ENCODE data around the gene ZNF816.
A peak's percentile ranks its signal among the peaks of the same experiment; 100 is the strongest.
"Not testable (repeated sequence)": the region's sequence is repeated elsewhere in the genome, so short reads cannot be mapped to it uniquely, and the experiment has no call there.

ZNF816 gene

DNA sequence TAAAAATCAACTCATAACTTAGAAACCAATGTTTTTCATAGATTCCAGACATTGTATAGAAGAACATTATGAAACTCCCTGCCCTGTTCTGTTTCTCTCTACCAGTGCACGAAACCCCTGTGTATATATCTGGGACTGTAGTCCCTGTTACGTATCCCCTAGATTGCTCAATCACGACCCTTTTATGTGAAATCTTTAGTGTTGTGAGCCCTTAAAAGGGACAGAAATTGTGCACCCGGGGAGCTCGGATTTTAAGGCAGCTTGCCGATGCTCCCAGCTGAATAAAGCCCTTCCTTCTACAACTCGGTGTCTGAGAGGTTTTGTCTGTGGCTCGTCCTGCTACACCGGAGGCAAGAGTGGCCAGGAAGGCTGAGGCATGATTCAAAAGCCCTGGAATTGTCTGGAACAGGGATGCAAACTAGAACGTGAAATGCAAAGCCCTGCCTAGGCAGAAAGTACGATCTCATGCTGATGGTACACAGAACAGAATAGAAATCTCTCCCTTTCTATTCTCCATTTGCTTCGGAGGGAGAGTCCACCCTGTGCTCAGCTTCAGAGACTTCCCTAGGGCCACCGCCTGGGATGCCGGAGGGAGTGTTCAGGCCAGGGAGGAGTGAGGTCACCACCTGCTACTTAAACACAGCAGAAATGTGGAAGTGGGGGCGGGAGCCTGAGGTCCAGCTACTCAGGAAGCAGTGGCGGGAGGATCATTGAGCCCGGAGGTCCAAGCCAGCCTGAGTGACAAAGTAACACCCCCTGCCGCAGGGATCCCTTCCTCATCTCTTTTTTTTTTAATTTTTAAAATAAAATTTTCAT is 38.7 kb downstream of the ZNF816 start:
- no peak for DNase-seq

GRCh38 chr19:52922841-52923777 is 39.6 kb downstream of the ZNF816 start, which contains the start of gene ZNF888:
Gene ZNF888 (minus strand): TSS chr19:52923428. CDS start chr19:52917873, 5,555 bp downstream.
- peak; percentile 91 for DNase-seq

DNA sequence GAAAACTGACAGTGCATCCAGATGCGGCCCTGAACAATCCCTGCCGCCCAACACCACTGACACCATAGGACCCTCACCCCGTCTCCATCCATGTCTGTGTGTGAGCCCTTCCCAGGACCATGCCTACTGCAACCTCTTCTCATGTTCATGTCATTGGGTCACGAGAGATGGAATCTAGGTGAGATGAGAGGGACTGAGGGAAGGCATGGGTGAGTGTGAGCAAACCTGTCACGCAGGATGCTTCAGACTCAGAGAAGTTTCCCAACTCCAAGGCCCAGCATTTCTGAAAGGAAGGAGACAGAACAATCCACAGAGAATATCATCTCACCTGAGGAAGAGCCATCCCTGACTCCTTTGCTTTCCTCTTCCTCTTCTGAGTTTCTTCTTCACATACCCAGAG is 45.1 kb downstream of the ZNF816 start:
- DNase-seq: no peak

- no peak for DNase-seq
These were observed 52.0 kb downstream of the ZNF816 start for GRCh38 chr19:52910648-52911047.

- DNase-seq: not testable (repeated sequence)
These were observed 58.5 kb downstream of the ZNF816 start for GRCh38 chr19:52904052-52904780.

- DNase-seq: no peak
These were observed 60.8 kb downstream of the ZNF816 start for GRCh38 chr19:52901842-52902241.

All from CD4-positive, alpha-beta T cell treated with Interleukin-10 for 1 hour (primary cell).